Cardiac ventricle fibroblast (primary cell): ENCODE results near the gene RNF144A. TPM values are rescaled to one million over a fixed set of nuclear protein-coding genes. Genes with fewer than 3 reads are reported as not detected.

ENCODE experiments used
- total RNA-seq: library from RNA; depleted of rRNA; stranded (reverse); fragments of >200 nt; gene quantifications from 2 replicates; pipeline ENCODE4 v1.2.3, GENCODE V29; 2015

RNF144A gene, protein sequence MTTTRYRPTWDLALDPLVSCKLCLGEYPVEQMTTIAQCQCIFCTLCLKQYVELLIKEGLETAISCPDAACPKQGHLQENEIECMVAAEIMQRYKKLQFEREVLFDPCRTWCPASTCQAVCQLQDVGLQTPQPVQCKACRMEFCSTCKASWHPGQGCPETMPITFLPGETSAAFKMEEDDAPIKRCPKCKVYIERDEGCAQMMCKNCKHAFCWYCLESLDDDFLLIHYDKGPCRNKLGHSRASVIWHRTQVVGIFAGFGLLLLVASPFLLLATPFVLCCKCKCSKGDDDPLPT
- total RNA-seq: 4.7 and 6.9 TPM in 2 replicates

DNA sequence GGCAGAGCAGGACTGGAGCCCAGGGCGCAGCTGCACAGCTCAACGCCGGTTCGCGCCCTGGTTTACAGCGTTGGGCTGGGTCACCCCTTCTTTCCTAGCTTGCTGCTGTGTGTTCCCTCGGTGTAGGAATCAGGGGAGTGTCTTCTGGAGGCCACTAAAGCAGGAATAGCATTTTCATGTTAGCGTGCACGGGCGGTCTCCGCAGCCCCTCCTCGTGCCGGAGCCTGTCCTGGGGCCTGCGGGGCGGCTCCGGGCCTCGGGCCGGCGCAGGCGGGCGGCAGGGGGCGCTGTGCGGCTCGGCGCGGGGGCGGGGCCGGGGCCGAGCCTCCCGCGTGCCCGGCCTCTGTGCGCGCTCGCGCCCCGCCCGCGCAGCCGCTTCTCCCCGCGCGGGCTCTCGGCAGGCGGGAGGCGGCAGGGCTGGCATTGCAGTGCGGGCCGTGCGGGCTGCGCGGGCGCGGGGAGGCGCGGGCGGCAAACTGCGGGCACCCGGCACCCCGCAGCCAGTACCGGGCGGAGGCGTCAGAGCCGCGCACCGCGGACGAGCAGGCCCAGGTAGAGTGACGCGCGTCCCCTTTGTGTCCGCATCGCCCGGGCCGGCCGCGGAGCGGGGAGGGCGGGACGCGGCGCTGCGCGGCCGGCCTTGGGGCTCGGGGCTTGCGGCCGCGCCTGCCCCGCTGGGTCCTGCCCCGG, at the start of gene RNF144A:
RNF144A (plus strand) TSS at position 342 of the 690 bp plus-strand sequence. CDS start 79,515 bp downstream, outside the sequence.

DNA sequence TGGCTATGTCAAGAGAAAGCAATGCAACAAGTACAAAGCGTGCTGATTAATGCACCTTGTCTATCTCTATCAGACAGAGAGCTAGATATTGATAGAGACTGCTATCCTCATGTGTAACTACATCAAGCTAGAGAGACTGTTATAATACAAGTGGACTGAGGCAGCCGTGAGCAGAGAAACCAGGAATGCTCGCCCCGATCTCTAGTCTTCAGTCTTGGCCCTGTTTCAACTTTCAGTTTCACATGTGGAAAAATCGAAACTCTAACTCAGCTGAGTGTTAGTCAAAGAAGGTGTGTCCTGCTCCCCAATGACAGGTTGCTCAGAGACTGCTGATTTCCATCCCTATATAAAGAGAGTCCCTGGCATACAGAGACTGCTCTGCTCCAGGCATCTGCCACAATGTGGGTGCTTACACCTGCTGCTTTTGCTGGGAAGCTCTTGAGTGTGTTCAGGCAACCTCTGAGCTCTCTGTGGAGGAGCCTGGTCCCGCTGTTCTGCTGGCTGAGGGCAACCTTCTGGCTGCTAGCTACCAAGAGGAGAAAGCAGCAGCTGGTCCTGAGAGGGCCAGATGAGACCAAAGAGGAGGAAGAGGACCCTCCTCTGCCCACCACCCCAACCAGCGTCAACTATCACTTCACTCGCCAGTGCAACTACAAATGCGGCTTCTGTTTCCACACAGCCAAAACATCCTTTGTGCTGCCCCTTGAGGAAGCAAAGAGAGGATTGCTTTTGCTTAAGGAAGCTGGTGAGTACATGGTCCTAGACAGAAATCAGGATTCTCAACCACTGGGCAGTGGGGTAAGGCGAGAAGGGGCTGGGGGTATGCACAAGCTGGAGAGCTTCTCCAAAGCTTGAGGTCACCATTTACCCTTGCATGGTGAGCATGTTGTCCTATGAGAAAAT, 39.6 kb upstream of the RNF144A start, which contains the start of gene RSAD2:
RSAD2 (plus strand) TSS at position 376 of the 903 bp plus-strand sequence; CDS start at position 400, 24 bp downstream.

Other genes with a start within 250 kb of the RNF144A start
- 0.31 and 3.2 TPM in 2 replicates for gene CMPK2, start 51.5 kb upstream of the RNF144A start, total RNA-seq
- gene RSAD2, start 39.6 kb upstream of the RNF144A start, total RNA-seq: 1.00 and 1.1 TPM in 2 replicates